Esophagus squamous epithelium (tissue), 5 donors: ENCODE data around the gene GALNTL6. TPM values are rescaled to one million over a fixed set of nuclear protein-coding genes. Genes with fewer than 3 reads are reported as not detected.
"Not testable (repeated sequence)": the region's sequence is repeated elsewhere in the genome, so short reads cannot be mapped to it uniquely, and the experiment has no call there.

ENCODE experiments used
- DNase-seq: peaks from one replicate; lab custom pipeline; 2025; lab: John Stamatoyannopoulos, UW
- H3K27ac ChIP-seq, 4 donors: fragments of 200-600 bp; sonication (generic); one replicate each; pipeline ENCODE4 v1.5.1; 2016 to 2019; ENCODE audit warnings: mild to moderate bottlenecking in 1 of 4
- H3K27me3 ChIP-seq, 4 donors: fragments of 200-600 bp; sonication (generic); 1 replicate in 3 of 4; 2 replicates in 1 of 4; pipeline versions ENCODE4 v1.5.1 to v1.6.0; 2017 to 2021; ENCODE audit warnings: antibody characterized with exemption in 1 of 4
- H3K36me3 ChIP-seq, 3 donors: fragments of 200-600 bp; sonication (generic); one replicate each; pipeline ENCODE4 v1.5.1; 2016 to 2019
- H3K4me1 ChIP-seq, 3 donors: fragments of 200-600 bp; sonication (generic); one replicate each; pipeline ENCODE4 v1.5.1; 2017 to 2019
- H3K4me3 ChIP-seq, 4 donors: fragments of 200-600 bp; sonication (generic); 1 replicate in 3 of 4; 2 replicates in 1 of 4; pipeline ENCODE4 v1.5.1; 2016 to 2019; ENCODE audit warnings: mild to moderate bottlenecking in 2 of 4, moderate library complexity in 1 of 4
- H3K9me3 ChIP-seq, 3 donors: fragments of 200-600 bp; sonication (generic); one replicate each; pipeline ENCODE4 v1.5.1; 2016 to 2019
- CTCF ChIP-seq, 6 experiments: fragments of 450-650 bp in 4 of 6; fragments of 200-600 bp in 2 of 6; sonication (generic) in 2 of 6; IDR thresholded peaks; one replicate each; pipeline ENCODE4 v1.5.1; 2016 to 2019; ENCODE audit warnings: antibody characterized with exemption in 6 of 6, mild to moderate bottlenecking in 4 of 6, moderate library complexity in 4 of 6
- POLR2A ChIP-seq, 4 donors: fragments of 450-650 bp; IDR thresholded peaks; one replicate each; pipeline ENCODE4 v1.6.1; 2017; ENCODE audit warnings: antibody characterized with exemption in 4 of 4, mild to moderate bottlenecking in 4 of 4, moderate library complexity in 3 of 4
- WGBS, 2 donors: methylation state at CpG; one replicate each; pipeline ENCODE4 v1.1.5; 2018; 5-methylcytosine and 5-hydroxymethylcytosine counted together
- intact Hi-C: fragments of 100-400 bp; cut with DNase I; formaldehyde crosslinking; loops from one replicate; pipeline ENCODE4 v1.15.0; 2022
- total RNA-seq, 4 donors: library from RNA; depleted of rRNA; stranded (reverse); fragments of >200 nt; gene quantifications; one replicate each; pipeline ENCODE4 v1.1.0, GENCODE V29; 2016
- donor health status: DM: yes; HTN: yes; CAD: no.

GALNTL6 gene
- total RNA-seq, 4 donors from 2014 or later: 0.12 TPM; not detected in 3

- no peak overlapping the region for H3K4me3 ChIP-seq
- no peak for TF ChIP-seq CTCF (IDR thresholded peaks at IDR 0.05)
- H3K4me1 ChIP-seq: peaks cover 0 to 19% (median 0%) of the 10 kb centered on the region in 3 donors
- WGBS, 2 donors: 92 to 96% methylated on average over 4 of the region's 4 CpGs
- intact Hi-C loops: loop anchor here (5.0 kb wide), 1 partner anchor 242 kb away; no protein-coding TSS in a partner anchor
- no peak for DNase-seq
- no peaks in the 10 kb centered on the region for H3K36me3 ChIP-seq
- no peaks in the 10 kb centered on the region for H3K27me3 ChIP-seq
- no peak overlapping the region for H3K27ac ChIP-seq
- H3K9me3 ChIP-seq: no peaks in the 10 kb centered on the region
These were observed 1201.6 kb downstream of the GALNTL6 start for GRCh38 chr4:173014836-173015235.

- intact Hi-C loops: loop anchor here (5.0 kb wide), 1 partner anchor 239 kb away; no protein-coding TSS in a partner anchor
- H3K27ac ChIP-seq: no peak overlapping the region
- no peak for TF ChIP-seq CTCF (IDR thresholded peaks at IDR 0.05)
- no peak for TF ChIP-seq POLR2A (IDR thresholded peaks at IDR 0.05)
- H3K4me1 ChIP-seq: peaks cover 0 to 19% (median 0%) of the 10 kb centered on the region in 3 donors
- peaks cover 0 to 3% (median 0%) of the 10 kb centered on the region in 4 donors for H3K27me3 ChIP-seq
- H3K36me3 ChIP-seq: no peaks in the 10 kb centered on the region
- H3K9me3 ChIP-seq: no peaks in the 10 kb centered on the region
- DNase-seq: no peak
- no peak overlapping the region for H3K4me3 ChIP-seq
These were observed 1204.6 kb downstream of the GALNTL6 start for GRCh38 chr4:173017802-173018201.

DNA sequence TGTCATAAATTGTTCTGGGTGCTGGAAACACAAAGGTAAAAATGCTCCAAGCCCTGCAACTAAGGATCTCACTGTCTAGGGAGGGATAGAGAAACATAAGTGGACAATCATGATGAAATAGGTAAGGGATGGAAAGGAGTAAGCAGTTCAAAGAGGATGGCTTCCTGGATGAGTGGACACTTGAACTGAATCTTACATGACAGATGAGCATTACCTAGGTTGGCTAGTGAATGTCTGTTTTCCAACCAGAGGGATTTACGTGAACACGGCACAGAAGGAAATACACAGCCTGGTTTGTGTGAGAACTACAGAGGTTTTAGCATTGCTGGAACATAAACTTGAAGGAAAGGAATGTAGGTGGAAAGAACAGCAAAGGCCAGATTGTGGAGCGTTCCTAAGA is 1205.2 kb downstream of the GALNTL6 start:
- no peak for DNase-seq
- intact Hi-C loops: loop anchor here (5.0 kb wide), 1 partner anchor 239 kb away; no protein-coding TSS in a partner anchor
- H3K4me3 ChIP-seq: no peak overlapping the region
- peaks cover 0 to 14% (median 0%) of the 10 kb centered on the region in 3 donors for H3K4me1 ChIP-seq
- H3K27me3 ChIP-seq: peaks cover 0 to 3% (median 0%) of the 10 kb centered on the region in 4 donors
- WGBS, 2 donors: 87 to 100% methylated on average over 2 to 3 of the region's 3 CpGs
- no peaks in the 10 kb centered on the region for H3K9me3 ChIP-seq
- TF ChIP-seq POLR2A (IDR thresholded peaks at IDR 0.05) (no peak), CTCF (IDR thresholded peaks at IDR 0.05) (no peak)
- no peaks in the 10 kb centered on the region for H3K36me3 ChIP-seq
- H3K27ac ChIP-seq: no peak overlapping the region

DNA sequence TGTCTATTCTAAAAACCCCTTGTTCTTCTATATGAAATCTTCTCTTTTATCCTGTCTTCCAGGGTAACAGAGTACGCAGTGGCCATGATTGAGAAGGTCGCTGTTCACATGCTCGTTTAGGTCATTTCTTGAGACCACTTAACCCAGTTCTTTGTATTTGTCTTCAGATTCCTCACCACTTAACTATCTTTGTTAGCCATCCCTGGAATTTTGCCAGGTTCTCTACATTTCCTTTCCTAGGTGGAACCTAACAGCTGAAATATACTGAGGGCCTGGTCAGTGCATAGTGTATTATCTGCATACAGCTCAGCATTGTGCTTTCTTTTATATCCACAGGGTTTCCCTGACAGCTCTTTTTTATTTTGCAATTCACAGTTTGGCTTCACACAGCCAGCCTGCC is 1206.5 kb downstream of the GALNTL6 start:
- H3K9me3 ChIP-seq: no peaks in the 10 kb centered on the region
- intact Hi-C loops: loop anchor here (5.0 to 10.0 kb wide), 2 partner anchors 145 to 238 kb away; partner anchors contain the start of gene GALNT7
- 89 to 91% methylated on average over 3 of the region's 3 CpGs for WGBS, 2 donors

DNA sequence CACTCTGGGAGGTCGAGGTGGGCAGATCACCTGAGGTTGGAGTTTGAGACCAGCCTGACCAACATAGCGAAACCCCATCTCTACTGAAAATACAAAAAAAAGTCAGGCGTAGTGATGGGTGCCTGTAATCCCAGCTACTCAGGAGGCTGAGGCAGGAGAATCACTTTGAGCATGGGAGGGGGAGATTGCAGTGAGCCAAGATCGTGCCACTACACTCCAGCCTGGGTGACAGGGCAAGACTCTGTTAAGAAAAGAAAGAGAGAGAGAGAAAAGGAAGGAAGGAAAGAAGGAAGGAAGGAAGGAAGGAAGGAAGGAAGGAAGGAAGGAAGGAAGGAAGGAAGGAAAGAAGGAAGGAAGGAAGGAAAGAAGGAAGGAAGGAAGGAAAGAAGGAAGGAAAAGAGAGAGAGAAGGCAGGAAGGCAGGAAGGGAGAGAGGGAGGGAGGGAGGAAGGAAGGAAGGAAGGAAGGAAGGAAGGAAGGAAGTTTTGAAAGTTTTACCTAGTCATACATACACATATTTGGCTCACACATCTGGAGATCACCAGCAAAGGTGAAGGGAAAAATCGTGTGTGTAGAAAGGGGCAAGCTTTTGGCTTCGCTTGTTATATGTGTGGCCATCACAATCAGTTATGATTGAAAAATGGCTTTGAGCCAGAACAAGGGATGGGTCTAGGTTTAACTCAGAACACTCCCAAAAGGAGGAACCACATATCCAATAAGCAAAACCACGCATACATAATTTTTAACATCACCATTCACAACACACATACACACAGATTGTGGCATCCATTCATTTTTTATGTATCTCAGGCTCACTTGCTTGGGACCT is 1208.8 kb downstream of the GALNTL6 start:
- 83 to 85% methylated on average over 7 of the region's 7 CpGs for WGBS, 2 donors
- intact Hi-C loops: loop anchor here (10.0 kb wide), 1 partner anchor 143 kb away; the partner anchor contains the start of gene GALNT7
- not testable (repeated sequence) for H3K9me3 ChIP-seq, H3K36me3 ChIP-seq, H3K27me3 ChIP-seq, H3K4me3 ChIP-seq, H3K27ac ChIP-seq, DNase-seq
- peaks cover 0 to 19% (median 3%) of the 10 kb centered on the region in 3 donors for H3K4me1 ChIP-seq

More for the DNA sequence above, 1206.5 kb downstream of the GALNTL6 start:
- TF ChIP-seq POLR2A (IDR thresholded peaks at IDR 0.05): no peak
- TF ChIP-seq CTCF (IDR thresholded peaks at IDR 0.05): no peak
- no peaks in the 10 kb centered on the region for H3K36me3 ChIP-seq
- H3K27ac ChIP-seq: no peak overlapping the region
- peaks cover 0 to 14% (median 3%) of the 10 kb centered on the region in 3 donors for H3K4me1 ChIP-seq
- no peak overlapping the region for H3K4me3 ChIP-seq
- no peak for DNase-seq
- H3K27me3 ChIP-seq: peaks cover 0 to 3% (median 0%) of the 10 kb centered on the region in 4 donors
